ENCODE results near the gene ZNF471.

ZNF471 gene

GRCh38 chr19:56543776-56544175, 36.1 kb downstream of the ZNF471 start:
- Histone ChIP-seq H3K4ac (ENCODE audit: low read depth, low read length) (no peak overlapping the region), H2BK5ac (ENCODE audit: low read depth, low read length, poor library complexity) (no peak overlapping the region), H4K12ac (ENCODE audit: low read depth, low read length) (no peak overlapping the region), H3K79me2 (ENCODE audit: control insufficient read depth, insufficient read depth, low read length, poor library complexity) (peaks cover 1% of the 10 kb centered on the region), H2BK120ac (ENCODE audit: insufficient read depth, low read length, poor library complexity) (no peak overlapping the region), H3K14ac (ENCODE audit: low read length) (no peak overlapping the region), H2BK12ac (ENCODE audit: low read length) (no peak overlapping the region), H4K91ac (ENCODE audit: low read depth, low read length) (no peak overlapping the region), H3K9me3 (ENCODE audit: insufficient read depth, low read depth, low read length) (peaks cover 12% of the 10 kb centered on the region), H3K23ac (ENCODE audit: low read length) (no peak overlapping the region), H2AFZ (ENCODE audit: insufficient read depth, low read length, poor library complexity) (no peak overlapping the region), H3K18ac (ENCODE audit: low read length) (no peak overlapping the region), H3K4me1 (ENCODE audit: control insufficient read depth in 1 of 2, insufficient read depth in 2 of 2, low read length in 2 of 2) (peaks cover 0 to 7% of the 10 kb centered on the region in 2 experiments), H3K27ac (ENCODE audit: low read depth, low read length) (no peak overlapping the region), H2AK5ac (ENCODE audit: low read length) (no peak overlapping the region), H3K4me2 (ENCODE audit: low read length) (no peak overlapping the region), H3K27me3 (ENCODE audit: insufficient read depth, low read length) (no peaks in the 10 kb centered on the region), H3K79me1 (ENCODE audit: low read length) (no peaks in the 10 kb centered on the region), H4K8ac (ENCODE audit: low read depth, low read length) (no peak overlapping the region), H3K36me3 (ENCODE audit: control insufficient read depth in 1 of 2, insufficient read depth in 2 of 2, low read length in 2 of 2) (peaks cover 0 to 6% of the 10 kb centered on the region in 2 experiments), H3K4me3 (ENCODE audit: low read depth, low read length) (no peak overlapping the region), H3K9ac (ENCODE audit: low read length) (no peak overlapping the region)
- no peak for DNase-seq
- no CpG with 5 or more reads among the region's 2 CpGs for WGBS (ENCODE audit: extremely low coverage, insufficient coverage, insufficient read length)

GRCh38 chr19:56547535-56547934, 39.9 kb downstream of the ZNF471 start:
- Histone ChIP-seq H4K91ac (ENCODE audit: low read depth, low read length) (no peak overlapping the region), H3K14ac (ENCODE audit: low read length) (no peak overlapping the region), H3K23ac (ENCODE audit: low read length) (no peak overlapping the region), H3K4me2 (ENCODE audit: low read length) (no peak overlapping the region), H2BK12ac (ENCODE audit: low read length) (no peak overlapping the region), H3K79me2 (ENCODE audit: control insufficient read depth, insufficient read depth, low read length, poor library complexity) (no peaks in the 10 kb centered on the region), H2BK120ac (ENCODE audit: insufficient read depth, low read length, poor library complexity) (no peak overlapping the region), H3K4ac (ENCODE audit: low read depth, low read length) (no peak overlapping the region), H4K8ac (ENCODE audit: low read depth, low read length) (no peak overlapping the region), H3K36me3 (ENCODE audit: control insufficient read depth in 1 of 2, insufficient read depth in 2 of 2, low read length in 2 of 2) (peaks cover 5 to 12% of the 10 kb centered on the region in 2 experiments), H3K27me3 (ENCODE audit: insufficient read depth, low read length) (no peaks in the 10 kb centered on the region), H3K9me3 (ENCODE audit: insufficient read depth, low read depth, low read length) (peaks cover 5% of the 10 kb centered on the region), H2AFZ (ENCODE audit: insufficient read depth, low read length, poor library complexity) (no peak overlapping the region), H3K4me1 (ENCODE audit: control insufficient read depth in 1 of 2, insufficient read depth in 2 of 2, low read length in 2 of 2) (no peaks in the 10 kb centered on the region), H2BK5ac (ENCODE audit: low read depth, low read length, poor library complexity) (no peak overlapping the region), H3K27ac (ENCODE audit: low read depth, low read length) (no peak overlapping the region), H3K79me1 (ENCODE audit: low read length) (no peaks in the 10 kb centered on the region), H3K9ac (ENCODE audit: low read length) (no peak overlapping the region), H3K4me3 (ENCODE audit: low read depth, low read length) (no peak overlapping the region), H4K12ac (ENCODE audit: low read depth, low read length) (no peak overlapping the region), H3K18ac (ENCODE audit: low read length) (no peak overlapping the region), H2AK5ac (ENCODE audit: low read length) (no peak overlapping the region)
- DNase-seq = no peak
- WGBS (ENCODE audit: extremely low coverage, insufficient coverage, insufficient read length) = no CpG with 5 or more reads among the region's 6 CpGs

- Histone ChIP-seq H3K27ac (ENCODE audit: low read depth, low read length) (no peak overlapping the region), H4K12ac (ENCODE audit: low read depth, low read length) (no peak overlapping the region), H3K23ac (ENCODE audit: low read length) (no peak overlapping the region), H3K27me3 (ENCODE audit: insufficient read depth, low read length) (no peaks in the 10 kb centered on the region), H3K4me1 (ENCODE audit: control insufficient read depth in 1 of 2, insufficient read depth in 2 of 2, low read length in 2 of 2) (no peaks in the 10 kb centered on the region), H3K79me2 (ENCODE audit: control insufficient read depth, insufficient read depth, low read length, poor library complexity) (no peaks in the 10 kb centered on the region), H3K9ac (ENCODE audit: low read length) (no peak overlapping the region), H3K4me3 (ENCODE audit: low read depth, low read length) (no peak overlapping the region), H2AFZ (ENCODE audit: insufficient read depth, low read length, poor library complexity) (no peak overlapping the region), H3K14ac (ENCODE audit: low read length) (no peak overlapping the region), H4K91ac (ENCODE audit: low read depth, low read length) (no peak overlapping the region), H3K18ac (ENCODE audit: low read length) (no peak overlapping the region), H3K4ac (ENCODE audit: low read depth, low read length) (no peak overlapping the region), H3K79me1 (ENCODE audit: low read length) (no peaks in the 10 kb centered on the region), H4K8ac (ENCODE audit: low read depth, low read length) (no peak overlapping the region), H3K9me3 (ENCODE audit: insufficient read depth, low read depth, low read length) (peaks cover 6% of the 10 kb centered on the region), H2BK5ac (ENCODE audit: low read depth, low read length, poor library complexity) (no peak overlapping the region), H3K36me3 (ENCODE audit: control insufficient read depth in 1 of 2, insufficient read depth in 2 of 2, low read length in 2 of 2) (peaks cover 7 to 17% of the 10 kb centered on the region in 2 experiments), H2AK5ac (ENCODE audit: low read length) (no peak overlapping the region), H2BK12ac (ENCODE audit: low read length) (no peak overlapping the region), H3K4me2 (ENCODE audit: low read length) (no peak overlapping the region), H2BK120ac (ENCODE audit: insufficient read depth, low read length, poor library complexity) (no peak overlapping the region)
- WGBS (ENCODE audit: extremely low coverage, insufficient coverage, insufficient read length) = no CpG with 5 or more reads among the region's 6 CpGs
- no peak for DNase-seq
These were observed 46.7 kb downstream of the ZNF471 start for GRCh38 chr19:56554272-56554869.

GRCh38 chr19:56562766-56563165, 55.1 kb downstream of the ZNF471 start:
- Histone ChIP-seq H2AK5ac (ENCODE audit: low read length) (no peak overlapping the region), H3K27ac (ENCODE audit: low read depth, low read length) (no peak overlapping the region), H3K23ac (ENCODE audit: low read length) (no peak overlapping the region), H3K4ac (ENCODE audit: low read depth, low read length) (no peak overlapping the region), H2BK120ac (ENCODE audit: insufficient read depth, low read length, poor library complexity) (no peak overlapping the region), H3K4me3 (ENCODE audit: low read depth, low read length) (no peak overlapping the region), H3K36me3 (ENCODE audit: control insufficient read depth in 1 of 2, insufficient read depth in 2 of 2, low read length in 2 of 2) (peaks cover 0 to 4% of the 10 kb centered on the region in 2 experiments), H3K4me2 (ENCODE audit: low read length) (no peak overlapping the region), H3K4me1 (ENCODE audit: control insufficient read depth in 1 of 2, insufficient read depth in 2 of 2, low read length in 2 of 2) (peaks cover 0 to under 1% of the 10 kb centered on the region in 2 experiments), H4K12ac (ENCODE audit: low read depth, low read length) (no peak overlapping the region), H2BK5ac (ENCODE audit: low read depth, low read length, poor library complexity) (no peak overlapping the region), H3K79me1 (ENCODE audit: low read length) (peaks cover 7% of the 10 kb centered on the region), H3K18ac (ENCODE audit: low read length) (no peak overlapping the region), H3K79me2 (ENCODE audit: control insufficient read depth, insufficient read depth, low read length, poor library complexity) (peaks cover 6% of the 10 kb centered on the region), H3K9me3 (ENCODE audit: insufficient read depth, low read depth, low read length) (peaks cover 5% of the 10 kb centered on the region), H4K91ac (ENCODE audit: low read depth, low read length) (no peak overlapping the region), H3K27me3 (ENCODE audit: insufficient read depth, low read length) (no peaks in the 10 kb centered on the region), H2AFZ (ENCODE audit: insufficient read depth, low read length, poor library complexity) (no peak overlapping the region), H4K8ac (ENCODE audit: low read depth, low read length) (no peak overlapping the region), H3K14ac (ENCODE audit: low read length) (no peak overlapping the region), H3K9ac (ENCODE audit: low read length) (no peak overlapping the region), H2BK12ac (ENCODE audit: low read length) (no peak overlapping the region)
- WGBS (ENCODE audit: extremely low coverage, insufficient coverage, insufficient read length) = no CpG with 5 or more reads among the region's 2 CpGs
- no peak for DNase-seq
